NCI-H2081 (cell line): Measurements from ENCODE around the gene MYL12A.
"Not testable (repeated sequence)": the region's sequence is repeated elsewhere in the genome, so short reads cannot be mapped to it uniquely, and the experiment has no call there.

Source experiments
- DNase-seq, 2 experiments: peaks; one replicate each; lab custom pipeline; 2025; lab: John Stamatoyannopoulos, UW

The MYL12A gene

GRCh38 chr18:3247240-3248061 lies at the start of gene MYL12A:
MYL12A (plus strand) TSS chr18:3247801; CDS start chr18:3253248, 5,447 bp downstream.
- DNase-seq, result peak; percentile 93

- not testable (repeated sequence) for DNase-seq
Measured at GRCh38 chr18:3198260-3198860, 49.2 kb upstream of the MYL12A start.

- DNase-seq, result no peak
Measured at GRCh38 chr18:3199942-3200645, 47.5 kb upstream of the MYL12A start.

GRCh38 chr18:3205239-3205638 lies 42.4 kb upstream of the MYL12A start:
- no peak for DNase-seq

- DNase-seq, result no peak
Measured at GRCh38 chr18:3207565-3207964, 40.0 kb upstream of the MYL12A start.

GRCh38 chr18:3209859-3210569 lies 37.6 kb upstream of the MYL12A start:
- DNase-seq, result no peak

GRCh38 chr18:3211236-3211992 lies 36.2 kb upstream of the MYL12A start:
- DNase-seq, result no peak

GRCh38 chr18:3212657-3213056 lies 34.9 kb upstream of the MYL12A start:
- no peak for DNase-seq

GRCh38 chr18:3213300-3214059 lies 34.1 kb upstream of the MYL12A start:
- DNase-seq, result no peak

GRCh38 chr18:3214855-3215637 lies 32.6 kb upstream of the MYL12A start:
- no peak for DNase-seq

- DNase-seq, result no peak
Measured at GRCh38 chr18:3216987-3217386, 30.6 kb upstream of the MYL12A start.

GRCh38 chr18:3217948-3218647 lies 29.5 kb upstream of the MYL12A start:
- DNase-seq, result no peak

- DNase-seq, result no peak
Measured at GRCh38 chr18:3218819-3219218, 28.8 kb upstream of the MYL12A start.

- no peak for DNase-seq
Measured at GRCh38 chr18:3219241-3219630, 28.4 kb upstream of the MYL12A start.

GRCh38 chr18:3219631-3220335 lies 27.8 kb upstream of the MYL12A start, which contains the start of gene MYOM1:
MYOM1 (minus strand) TSS chr18:3219968; CDS start chr18:3215223, 4,745 bp downstream.
- DNase-seq, result no peak

GRCh38 chr18:3220868-3221267 lies 26.7 kb upstream of the MYL12A start:
- DNase-seq, result not testable (repeated sequence)

- DNase-seq, result no peak
Measured at GRCh38 chr18:3221496-3221895, 26.1 kb upstream of the MYL12A start.

GRCh38 chr18:3223356-3223755 lies 24.2 kb upstream of the MYL12A start:
- DNase-seq, result no peak

GRCh38 chr18:3224223-3224622 lies 23.4 kb upstream of the MYL12A start:
- DNase-seq, result no peak
